HG02588 (cell line): ENCODE data around the gene CARHSP1.
"Not testable (repeated sequence)": the region's sequence is repeated elsewhere in the genome, so short reads cannot be mapped to it uniquely, and the experiment has no call there.

ENCODE experiments used
- ATAC-seq: cut with Tn5 transposase; IDR thresholded peaks from one replicate; pipeline ENCODE4 v1.9.1; 2021; ENCODE audit warnings: mild to moderate bottlenecking, moderate library complexity; ENCODE audit not compliant: unreplicated experiment

The CARHSP1 gene

GRCh38 chr16:8858994-8859912 is 9.6 kb downstream of the CARHSP1 start:
- ATAC-seq = no peak

GRCh38 chr16:8855972-8856371 is 12.8 kb downstream of the CARHSP1 start:
- ATAC-seq = no peak

GRCh38 chr16:8855051-8855786 is 13.6 kb downstream of the CARHSP1 start:
- ATAC-seq = no peak

GRCh38 chr16:8854298-8854948 is 14.4 kb downstream of the CARHSP1 start:
- no peak for ATAC-seq

GRCh38 chr16:8853611-8854010 is 15.2 kb downstream of the CARHSP1 start:
- ATAC-seq = no peak

- ATAC-seq = no peak
Observed at GRCh38 chr16:8853150-8853549, 15.7 kb downstream of the CARHSP1 start.

- no peak for ATAC-seq
Observed at GRCh38 chr16:8852534-8852933, 16.3 kb downstream of the CARHSP1 start.

GRCh38 chr16:8851761-8852403 is 16.9 kb downstream of the CARHSP1 start:
- ATAC-seq = no peak

GRCh38 chr16:8850279-8850885 is 18.4 kb downstream of the CARHSP1 start:
- ATAC-seq = no peak

GRCh38 chr16:8849411-8850011 is 19.3 kb downstream of the CARHSP1 start:
- no peak for ATAC-seq

GRCh38 chr16:8848939-8849391 is 19.8 kb downstream of the CARHSP1 start:
- ATAC-seq = no peak

GRCh38 chr16:8848231-8848938 is 20.4 kb downstream of the CARHSP1 start:
- ATAC-seq = no peak

GRCh38 chr16:8847623-8848022 is 21.2 kb downstream of the CARHSP1 start:
- no peak for ATAC-seq

- no peak for ATAC-seq
Observed at GRCh38 chr16:8847145-8847544, 21.7 kb downstream of the CARHSP1 start.

- no peak for ATAC-seq
Observed at GRCh38 chr16:8846401-8846932, 22.3 kb downstream of the CARHSP1 start.

GRCh38 chr16:8845699-8846298 is 23.0 kb downstream of the CARHSP1 start:
- no peak for ATAC-seq

- not testable (repeated sequence) for ATAC-seq
Observed at GRCh38 chr16:8843296-8843695, 25.5 kb downstream of the CARHSP1 start.

- not testable (repeated sequence) for ATAC-seq
Observed at GRCh38 chr16:8842016-8842415, 26.8 kb downstream of the CARHSP1 start.

- not testable (repeated sequence) for ATAC-seq
Observed at GRCh38 chr16:8837594-8837993, 31.2 kb downstream of the CARHSP1 start.
